Middle frontal gyrus (tissue), 1 donor: ENCODE measurements around the gene COL25A1.

Experiments used
- DNase-seq: peaks from one replicate; pipeline ENCODE4 v3.0.0-alpha.2; 2015; ENCODE audit warnings: low spot score; ENCODE audit errors: extremely low spot score

COL25A1 gene

GRCh38 chr4:109294006-109294405, 8.5 kb downstream of the COL25A1 start:
- DNase-seq: no peak

DNA sequence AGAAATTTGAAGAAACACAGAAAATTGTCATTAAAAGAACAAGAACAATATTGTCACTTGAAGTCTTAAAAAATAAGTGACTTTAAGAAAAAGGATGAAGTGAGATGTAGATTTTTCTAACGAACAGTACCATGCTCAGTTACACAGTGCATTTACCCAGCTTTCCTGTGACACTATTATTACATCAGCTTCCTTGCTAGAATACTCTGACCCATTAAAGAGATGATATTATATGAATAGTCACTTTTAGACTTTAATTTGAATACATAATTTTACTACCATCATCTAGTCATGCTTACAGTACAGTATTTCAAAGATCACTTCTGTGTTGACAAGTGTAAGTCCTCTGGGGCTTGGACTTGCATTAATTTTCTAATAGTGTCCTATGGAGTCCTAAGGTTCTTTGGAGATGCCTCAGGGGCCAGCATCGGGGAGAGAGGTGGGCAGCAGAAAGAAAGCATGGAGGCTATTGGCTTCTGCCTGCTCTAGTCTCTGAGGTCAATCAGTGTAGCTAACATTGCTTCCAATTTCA, 10.7 kb downstream of the COL25A1 start:
- DNase-seq: no peak

GRCh38 chr4:109290918-109291317, 11.5 kb downstream of the COL25A1 start:
- no peak for DNase-seq

DNA sequence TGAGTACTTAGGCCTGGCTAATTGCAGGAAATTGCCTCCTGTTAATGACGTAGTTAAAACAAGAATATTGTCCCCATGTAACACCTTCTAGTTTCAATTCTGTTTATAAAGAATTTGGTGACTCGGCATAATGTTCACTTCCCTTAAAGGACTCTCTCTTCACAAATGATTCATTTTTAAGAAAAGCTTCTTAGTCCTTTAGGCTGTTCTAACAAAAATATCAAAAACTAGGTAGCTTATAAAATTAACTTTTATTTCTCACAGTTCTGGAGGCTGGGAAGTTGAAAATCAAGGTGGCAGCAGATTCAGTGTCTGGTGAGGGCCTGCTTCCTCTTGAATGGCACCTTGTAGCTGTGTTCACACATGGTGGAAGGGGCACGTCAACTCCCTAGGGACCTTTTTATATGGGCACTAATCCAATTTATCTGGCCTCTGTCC, 23.8 kb downstream of the COL25A1 start:
- no peak for DNase-seq

DNA sequence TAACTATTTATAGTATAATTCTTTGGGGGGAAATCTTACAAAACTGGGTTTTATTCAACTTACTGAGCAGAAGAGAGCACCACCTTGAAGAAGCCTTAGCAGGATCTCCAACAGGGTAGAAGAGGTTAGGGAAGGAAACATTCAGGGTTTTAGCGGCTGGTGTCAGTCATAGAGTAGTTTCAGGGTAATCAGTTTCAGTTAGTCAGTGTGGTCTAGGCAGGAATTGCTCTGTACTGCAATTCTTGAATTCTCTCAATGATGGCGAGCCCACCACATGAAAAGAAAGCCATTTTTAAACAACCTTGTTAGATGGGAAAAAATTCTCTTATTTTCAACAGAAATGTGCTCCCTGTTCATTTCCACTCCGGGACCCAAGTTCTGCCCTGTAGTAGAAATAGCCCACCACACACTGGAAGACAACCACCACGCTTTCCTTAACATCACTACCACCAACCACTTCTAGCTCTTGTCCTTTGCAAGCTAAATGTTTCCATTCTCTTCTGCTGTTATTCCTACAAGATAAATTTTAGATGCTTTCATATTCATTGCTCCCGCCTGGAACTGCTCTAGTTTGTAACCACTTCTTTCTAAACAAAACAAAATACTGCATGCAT, 25.9 kb downstream of the COL25A1 start:
- no peak for DNase-seq

DNA sequence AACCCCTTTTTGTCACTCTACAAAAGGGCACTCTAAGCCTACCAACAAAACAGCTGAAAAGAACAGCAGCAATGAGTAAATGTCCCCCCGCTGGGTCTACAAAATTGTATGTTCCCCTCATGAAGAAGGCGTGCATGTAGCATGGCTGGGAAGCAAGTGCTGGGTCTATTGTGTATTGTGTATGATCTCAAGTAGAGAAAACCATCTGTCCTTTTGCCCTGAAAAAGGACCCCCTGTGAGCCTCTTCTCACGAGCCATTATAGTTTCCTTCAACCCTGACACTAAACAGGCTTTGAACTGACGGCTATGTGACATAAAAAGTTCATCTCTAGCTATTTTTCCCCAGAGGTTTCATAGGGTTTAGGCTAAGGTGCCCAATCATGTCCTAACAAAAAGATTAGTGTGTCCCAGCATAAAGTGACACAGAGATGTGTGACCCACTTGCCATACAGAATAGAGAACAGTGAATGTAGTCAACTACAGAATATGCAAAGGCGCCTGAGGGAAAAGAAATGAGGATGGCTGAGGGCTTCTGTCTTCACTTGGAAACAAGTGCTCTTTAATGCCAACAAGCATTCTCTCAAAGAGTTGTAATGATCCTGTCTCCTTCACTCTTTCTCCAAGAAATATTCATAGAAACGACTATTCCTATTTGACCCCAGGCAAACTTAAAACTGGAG, 27.3 kb downstream of the COL25A1 start:
- no peak for DNase-seq

DNA sequence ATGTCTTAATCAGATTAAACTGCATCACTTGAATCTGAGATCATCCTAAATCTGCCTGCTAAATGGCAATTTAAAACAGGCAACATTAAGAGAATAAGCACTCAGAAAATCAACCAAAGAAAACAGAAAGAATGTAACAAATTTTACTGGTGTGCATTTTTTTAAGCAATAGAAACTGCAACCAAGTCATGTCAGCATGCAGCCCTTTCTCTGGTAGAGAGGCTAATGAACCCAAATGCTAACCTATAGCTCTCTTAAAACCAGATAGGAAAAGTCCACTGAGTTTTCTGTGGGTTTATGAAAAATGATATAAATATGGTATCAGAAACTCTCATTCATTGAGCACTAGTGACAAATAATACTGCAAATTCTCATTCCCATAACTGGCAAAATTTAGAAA, 35.6 kb downstream of the COL25A1 start:
- no peak for DNase-seq

DNA sequence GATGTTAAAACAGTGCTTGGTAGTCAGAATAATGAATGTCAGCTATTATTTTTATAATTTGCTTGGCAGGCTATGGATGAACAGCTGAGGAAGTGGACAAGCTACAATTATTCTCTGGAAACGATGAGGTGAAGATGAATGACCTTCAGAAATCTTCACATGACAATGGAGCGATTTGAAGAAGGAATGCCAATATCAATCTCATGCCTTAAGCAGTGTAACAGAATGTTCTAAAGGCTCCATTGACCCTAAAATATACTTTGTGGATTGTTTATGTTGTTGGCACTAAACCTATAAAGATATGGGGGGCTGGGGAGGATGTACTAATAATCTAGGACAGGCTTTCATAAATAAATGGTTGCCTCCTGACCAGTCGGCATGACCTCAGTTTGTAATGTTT, 36.2 kb downstream of the COL25A1 start:
- DNase-seq: no peak

- DNase-seq: no peak
Measured at GRCh38 chr4:109263721-109264120, 38.7 kb downstream of the COL25A1 start.

DNA sequence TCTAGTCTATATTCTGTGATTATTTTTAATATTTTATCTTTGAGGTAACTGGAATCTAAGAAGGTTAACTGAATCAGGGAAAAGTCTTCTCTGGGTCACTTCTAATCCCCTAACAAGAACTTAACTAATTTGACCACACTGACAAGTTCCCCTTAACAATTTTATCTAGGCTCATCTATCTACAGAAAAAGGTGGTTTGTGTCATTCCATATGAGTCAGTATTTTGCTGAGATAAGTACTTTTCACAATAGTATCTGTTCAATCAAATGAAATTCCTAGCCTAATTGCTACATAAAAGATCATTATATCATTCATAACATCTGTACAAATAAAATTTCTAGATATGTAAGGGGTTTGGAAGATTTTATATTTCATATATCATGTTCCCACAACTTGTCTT, 45.6 kb downstream of the COL25A1 start:
- no peak for DNase-seq

- no peak for DNase-seq
Measured at GRCh38 chr4:109254845-109255244, 47.6 kb downstream of the COL25A1 start.

- DNase-seq: no peak
Measured at GRCh38 chr4:109251396-109251795, 51.1 kb downstream of the COL25A1 start.

DNA sequence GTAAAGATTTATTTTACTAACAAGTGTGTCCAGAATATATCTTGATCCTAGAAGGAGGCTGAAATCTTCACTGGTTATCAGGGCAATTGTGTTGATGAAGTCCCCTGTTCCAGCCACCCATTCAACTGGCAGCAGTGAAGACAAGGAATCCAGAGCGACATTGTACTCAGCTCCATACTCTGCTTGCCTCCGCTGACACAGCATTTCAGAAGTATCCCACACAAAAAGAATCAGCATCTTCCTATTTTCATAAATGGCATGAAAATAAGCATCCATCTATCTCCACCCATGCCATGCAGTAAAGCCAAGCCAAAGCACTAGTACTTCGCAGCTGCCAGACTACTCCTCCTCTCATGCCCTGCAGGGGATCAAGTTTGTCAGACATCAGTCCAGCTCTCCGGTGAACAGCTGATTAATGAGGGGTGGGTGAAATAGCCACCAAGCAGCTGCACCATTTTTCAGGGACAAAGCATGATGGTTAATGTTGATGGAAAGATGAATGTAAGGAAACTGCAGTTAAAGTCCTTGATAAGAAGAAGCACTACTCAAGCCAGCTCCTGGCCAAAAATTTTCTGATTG, 54.0 kb downstream of the COL25A1 start:
- no peak for DNase-seq

DNA sequence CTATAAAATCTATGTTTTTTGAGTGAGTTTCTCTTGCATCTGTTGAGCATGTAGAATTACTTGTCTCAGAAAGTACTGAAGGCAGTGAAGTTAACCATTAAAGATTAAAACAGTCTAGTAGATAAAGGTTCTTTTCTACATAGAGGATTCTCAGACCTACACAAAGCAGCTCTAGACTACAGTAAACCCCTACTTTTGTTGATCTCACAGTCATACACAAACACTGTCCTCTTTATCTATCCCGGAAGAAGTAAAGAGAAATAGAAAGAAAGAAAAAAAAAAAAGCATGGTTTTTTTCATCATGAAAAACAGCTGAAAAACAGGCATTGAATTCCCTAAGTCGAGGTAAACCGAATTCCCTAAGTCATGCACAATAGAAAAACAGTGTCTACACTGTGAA, 58.6 kb downstream of the COL25A1 start:
- no peak for DNase-seq

- no peak for DNase-seq
Measured at GRCh38 chr4:109238746-109239145, 63.7 kb downstream of the COL25A1 start.

DNA sequence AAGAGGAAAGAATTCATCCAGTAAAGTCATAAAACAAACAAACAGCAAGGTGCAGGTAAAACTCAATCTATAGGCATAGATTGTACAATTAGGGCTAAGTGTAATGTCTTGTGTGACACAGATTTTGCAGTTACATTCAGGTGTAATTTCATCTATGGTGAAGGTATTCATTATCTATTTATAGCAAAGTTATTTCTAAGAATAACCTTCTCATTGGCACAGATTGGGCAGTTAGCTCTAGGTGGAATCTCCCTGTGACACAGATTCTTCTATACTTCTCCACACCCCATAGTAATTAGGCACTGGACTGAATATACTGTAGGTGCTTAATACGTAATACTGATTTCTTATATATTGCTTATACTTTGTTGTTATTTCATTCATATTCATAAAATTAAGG, 66.8 kb downstream of the COL25A1 start:
- no peak for DNase-seq

DNA sequence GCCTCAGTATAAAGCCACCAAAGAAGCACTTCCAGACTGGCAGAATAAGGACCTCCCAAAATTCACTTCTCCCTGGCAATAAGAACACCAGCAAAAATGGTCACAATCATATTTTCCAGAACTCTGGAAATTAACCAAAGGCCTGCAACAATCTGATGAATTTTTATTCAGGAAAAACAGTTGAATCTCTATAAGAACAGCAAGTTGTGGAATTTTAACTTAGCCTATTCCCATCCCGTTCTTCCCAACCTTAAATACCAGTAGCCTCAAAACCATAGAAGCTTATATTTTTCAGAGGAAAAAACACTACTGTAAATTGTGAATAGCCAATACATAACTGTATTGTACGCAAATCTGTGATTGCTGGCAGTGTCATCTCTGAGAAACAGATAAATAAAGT, 67.9 kb downstream of the COL25A1 start:
- no peak for DNase-seq

DNA sequence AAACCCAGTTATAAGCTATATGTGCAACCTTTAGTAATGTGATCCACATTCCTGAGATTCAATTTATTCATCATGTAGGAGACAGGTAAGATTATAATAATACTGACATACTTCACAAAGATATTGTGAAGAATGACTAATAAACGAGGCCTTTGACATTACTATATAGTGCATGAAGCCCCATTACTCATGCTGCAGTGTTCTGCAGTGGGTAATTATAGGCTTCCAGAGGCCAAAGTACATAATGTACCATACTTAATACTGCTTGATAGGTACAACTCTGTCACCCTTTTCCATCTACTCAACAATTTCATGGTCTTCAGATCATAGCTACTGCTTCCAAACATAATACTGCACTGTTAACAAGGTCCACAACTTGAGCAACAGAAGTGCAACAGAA, 68.9 kb downstream of the COL25A1 start:
- no peak for DNase-seq

DNA sequence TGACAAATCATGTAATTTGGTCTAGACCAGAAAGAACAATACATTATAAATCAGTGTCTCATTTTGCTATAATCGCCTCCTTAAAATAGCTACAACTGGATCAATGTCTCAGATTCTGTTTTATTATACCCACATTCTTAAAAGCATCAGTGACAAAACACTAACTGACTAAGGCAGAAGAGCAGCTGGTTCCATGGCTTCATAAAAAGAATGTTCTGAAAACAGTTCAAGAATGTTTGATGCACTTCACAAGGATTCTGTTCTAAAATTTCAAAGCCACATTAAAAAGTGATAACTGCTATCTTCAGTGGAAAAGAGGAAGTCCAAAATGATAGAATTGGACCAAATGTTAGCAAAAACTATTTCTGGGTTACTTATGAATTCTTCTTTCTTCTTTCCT, 69.8 kb downstream of the COL25A1 start:
- no peak for DNase-seq

DNA sequence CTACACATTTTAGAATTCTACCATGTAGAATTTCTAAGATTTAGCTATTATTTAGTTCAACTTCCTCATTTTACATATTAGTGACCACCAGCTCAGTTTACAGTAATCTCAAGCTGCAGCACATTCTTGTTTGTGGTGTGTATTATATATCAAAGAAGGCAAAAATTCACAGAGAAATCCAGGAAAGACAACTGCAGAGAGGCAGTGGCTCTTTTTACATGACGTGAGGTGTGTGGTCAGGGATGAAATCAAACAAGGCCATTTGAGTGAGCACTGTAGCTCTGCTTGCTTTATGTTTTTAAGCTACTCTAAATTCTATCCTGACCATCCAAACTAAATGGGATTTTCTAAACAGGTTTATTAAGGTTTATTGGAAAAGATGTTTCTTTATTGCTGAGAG, 71.1 kb downstream of the COL25A1 start:
- no peak for DNase-seq

DNA sequence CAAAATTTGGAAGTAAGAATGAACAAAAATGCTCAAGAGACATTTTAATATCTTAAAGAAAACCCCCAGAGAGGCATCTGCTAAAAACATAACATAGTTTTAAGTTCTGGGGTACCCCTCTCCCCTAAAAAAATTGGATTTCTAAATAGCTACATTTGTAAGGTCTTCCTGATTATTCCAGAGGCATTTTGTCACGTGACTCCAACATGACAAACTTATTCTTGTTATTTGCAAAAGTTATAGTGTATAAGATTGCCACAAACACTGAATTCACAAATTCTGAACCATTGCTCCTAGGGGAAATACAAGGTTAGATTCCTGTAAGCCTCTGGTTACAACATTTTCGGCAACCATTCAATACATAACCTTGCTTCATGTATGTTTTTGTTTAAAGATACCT, 73.4 kb downstream of the COL25A1 start:
- DNase-seq: no peak

DNA sequence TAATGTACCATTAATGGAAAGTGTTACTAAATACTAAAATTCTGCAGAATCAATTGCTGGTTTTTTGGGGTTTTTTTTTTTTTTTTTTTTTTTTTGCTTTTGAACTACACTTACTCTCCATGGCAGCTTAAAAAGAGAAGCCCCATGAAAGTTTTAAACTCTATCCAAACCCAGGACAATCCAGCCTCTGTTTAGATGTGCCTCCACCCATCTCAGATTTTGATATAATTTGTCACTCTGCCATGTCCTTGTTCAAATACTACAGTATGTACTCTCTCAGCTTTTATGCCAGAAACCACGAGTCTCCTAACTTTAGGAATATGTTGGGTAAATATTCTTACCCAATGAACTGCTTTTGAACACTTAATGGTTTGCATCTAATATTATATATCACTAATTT, 84.2 kb downstream of the COL25A1 start:
- DNase-seq: no peak
